ENCODE measurements around the gene LINC01488.

The LINC01488 gene

DNA sequence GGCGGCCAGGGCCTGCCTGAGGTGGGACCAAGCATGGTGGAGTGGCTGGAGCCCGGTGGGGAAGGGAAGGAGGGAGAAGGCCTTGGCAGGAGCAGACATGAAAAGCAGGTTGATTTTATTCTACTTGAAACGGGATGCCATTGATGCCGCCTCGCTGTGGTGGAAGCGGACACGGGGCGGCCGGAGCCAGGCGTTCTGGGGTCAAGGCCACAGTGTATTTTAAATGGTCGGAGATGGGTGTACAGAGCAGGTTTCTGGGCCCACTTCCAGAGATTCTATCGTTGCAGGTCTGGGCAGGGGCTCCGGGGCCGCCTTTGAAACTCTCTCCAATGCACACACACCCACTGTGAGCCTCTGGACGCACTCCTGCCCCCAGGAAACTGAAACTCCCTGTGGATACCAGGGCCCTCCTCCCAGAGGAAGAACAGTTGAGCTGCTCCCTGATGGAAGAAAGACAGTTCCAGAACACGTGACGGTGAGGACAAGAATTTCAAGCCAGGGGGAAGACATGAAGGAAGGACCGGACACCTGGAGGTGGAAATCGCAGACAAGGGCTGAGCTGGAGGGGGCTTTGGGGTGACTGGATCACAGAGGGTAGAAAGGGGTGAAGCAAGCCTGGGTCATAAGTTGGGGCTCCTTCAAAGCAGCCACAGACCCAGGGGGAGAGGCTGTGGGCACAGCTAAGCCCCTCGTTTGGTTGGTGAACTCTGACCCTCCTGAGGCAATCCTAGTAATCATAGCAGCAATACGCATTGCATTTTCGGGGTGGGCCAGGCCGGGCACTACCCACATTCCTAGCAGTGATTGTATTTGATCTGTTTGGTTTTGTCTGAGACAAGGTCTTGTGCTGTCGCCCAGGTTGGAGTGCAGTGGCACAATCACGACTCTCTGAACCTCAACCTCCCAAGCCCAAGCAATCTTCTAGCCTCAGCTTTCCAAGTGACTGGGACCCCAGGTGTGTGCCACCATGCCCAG, 12.3 kb upstream of the LINC01488 start:
- no peaks in the 10 kb centered on the region for H3K27me3 ChIP-seq (ENCODE audit: control insufficient read depth, insufficient read depth, low read length)
- no peaks in the 10 kb centered on the region for H3K36me3 ChIP-seq (ENCODE audit: control insufficient read depth, insufficient read depth, low read length)
- H3K27ac ChIP-seq, result no peak overlapping the region
- no peaks in the 10 kb centered on the region for H3K9me3 ChIP-seq (ENCODE audit: control insufficient read depth, low read length)
- H2AFZ ChIP-seq, result no peak overlapping the region
- H3K79me2 ChIP-seq, result no peaks in the 10 kb centered on the region
- no peak overlapping the region for H3K4me2 ChIP-seq (ENCODE audit: low read length)
- no peak overlapping the region for H3K4me3 ChIP-seq (ENCODE audit: low read depth, low read length)
- H3K4me1 ChIP-seq, result no peaks in the 10 kb centered on the region
- no peak overlapping the region for H3K9ac ChIP-seq
- TF ChIP-seq, protein P1, sequence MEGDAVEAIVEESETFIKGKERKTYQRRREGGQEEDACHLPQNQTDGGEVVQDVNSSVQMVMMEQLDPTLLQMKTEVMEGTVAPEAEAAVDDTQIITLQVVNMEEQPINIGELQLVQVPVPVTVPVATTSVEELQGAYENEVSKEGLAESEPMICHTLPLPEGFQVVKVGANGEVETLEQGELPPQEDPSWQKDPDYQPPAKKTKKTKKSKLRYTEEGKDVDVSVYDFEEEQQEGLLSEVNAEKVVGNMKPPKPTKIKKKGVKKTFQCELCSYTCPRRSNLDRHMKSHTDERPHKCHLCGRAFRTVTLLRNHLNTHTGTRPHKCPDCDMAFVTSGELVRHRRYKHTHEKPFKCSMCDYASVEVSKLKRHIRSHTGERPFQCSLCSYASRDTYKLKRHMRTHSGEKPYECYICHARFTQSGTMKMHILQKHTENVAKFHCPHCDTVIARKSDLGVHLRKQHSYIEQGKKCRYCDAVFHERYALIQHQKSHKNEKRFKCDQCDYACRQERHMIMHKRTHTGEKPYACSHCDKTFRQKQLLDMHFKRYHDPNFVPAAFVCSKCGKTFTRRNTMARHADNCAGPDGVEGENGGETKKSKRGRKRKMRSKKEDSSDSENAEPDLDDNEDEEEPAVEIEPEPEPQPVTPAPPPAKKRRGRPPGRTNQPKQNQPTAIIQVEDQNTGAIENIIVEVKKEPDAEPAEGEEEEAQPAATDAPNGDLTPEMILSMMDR (IDR thresholded peaks at IDR 0.05), result no peak

DNA sequence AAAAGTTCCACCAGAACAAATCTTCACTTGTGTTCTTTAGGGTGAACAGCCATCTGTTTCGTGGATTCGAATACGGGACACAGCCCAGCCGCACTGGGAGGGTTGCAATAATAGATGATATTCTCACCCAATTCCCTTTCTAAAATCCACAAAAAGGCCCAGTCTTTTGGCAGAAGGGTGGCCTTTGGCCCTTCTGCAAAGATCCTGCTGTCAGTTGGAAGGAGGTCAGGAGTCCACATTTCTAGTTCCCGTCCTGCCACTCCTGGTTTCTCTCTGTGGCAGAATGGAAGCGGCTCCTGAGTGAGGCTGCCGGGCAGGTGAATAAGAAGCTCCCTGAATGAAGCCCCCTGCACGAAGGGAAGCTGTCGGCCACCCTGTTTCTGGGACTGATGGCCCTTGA, 11.2 kb upstream of the LINC01488 start:
- no peaks in the 10 kb centered on the region for H3K27me3 ChIP-seq (ENCODE audit: control insufficient read depth, insufficient read depth, low read length)
- no peak overlapping the region for H3K4me2 ChIP-seq (ENCODE audit: low read length)
- no peaks in the 10 kb centered on the region for H3K9me3 ChIP-seq (ENCODE audit: control insufficient read depth, low read length)
- no peak overlapping the region for H2AFZ ChIP-seq
- H3K9ac ChIP-seq, result no peak overlapping the region
- no peaks in the 10 kb centered on the region for H3K36me3 ChIP-seq (ENCODE audit: control insufficient read depth, insufficient read depth, low read length)
- H3K4me1 ChIP-seq, result no peaks in the 10 kb centered on the region
- TF ChIP-seq, protein P1 (IDR thresholded peaks at IDR 0.05), result no peak
- no peak overlapping the region for H3K4me3 ChIP-seq (ENCODE audit: low read depth, low read length)
- H3K79me2 ChIP-seq, result no peaks in the 10 kb centered on the region
- no peak overlapping the region for H3K27ac ChIP-seq

DNA sequence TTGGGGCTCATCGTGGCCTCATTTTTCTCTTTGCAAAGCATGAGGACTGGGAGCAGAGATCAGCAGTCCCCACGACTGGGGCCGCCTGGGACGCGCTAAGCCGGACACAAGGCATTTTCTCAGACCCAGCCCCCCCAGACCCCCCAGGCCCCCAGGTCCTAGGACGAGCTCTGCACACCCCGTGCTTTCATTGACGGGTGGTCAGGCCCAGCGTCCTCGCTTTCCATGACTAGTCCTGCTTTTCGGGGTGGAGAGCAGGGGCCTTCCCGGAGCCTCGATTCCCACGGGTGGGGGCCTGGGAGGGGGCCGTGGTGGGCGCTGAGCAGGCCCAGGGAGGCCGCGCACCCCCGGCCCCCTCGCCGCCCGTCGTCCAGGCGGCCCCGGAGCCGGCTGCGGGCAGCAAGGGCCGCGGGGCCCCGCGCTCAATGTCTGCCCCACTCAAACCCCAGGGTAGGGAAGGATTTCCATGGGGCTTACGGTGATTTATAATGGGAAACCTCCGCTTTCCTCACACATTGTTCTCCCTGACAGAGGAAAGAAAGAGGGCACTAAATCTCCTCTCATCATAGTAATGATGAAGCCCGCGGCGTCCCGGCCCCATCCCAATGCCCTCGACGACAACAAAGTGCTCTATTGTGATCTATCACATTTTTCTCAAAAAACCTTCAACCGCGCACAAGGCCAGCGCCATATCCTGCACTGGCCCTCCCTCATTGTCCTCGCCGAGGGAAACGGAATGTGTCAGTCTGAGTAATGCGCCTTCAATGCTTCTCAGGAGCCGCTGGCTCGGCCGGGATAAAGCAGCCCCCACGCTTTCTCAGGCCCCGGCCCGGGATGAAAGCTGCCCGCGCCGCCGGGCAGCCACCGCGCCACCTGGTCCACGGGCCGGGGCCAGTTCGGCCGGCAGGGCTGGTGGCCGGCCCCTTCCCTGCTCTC, 10.4 kb upstream of the LINC01488 start:
- TF ChIP-seq, protein P1 (IDR thresholded peaks at IDR 0.05), result no peak

DNA sequence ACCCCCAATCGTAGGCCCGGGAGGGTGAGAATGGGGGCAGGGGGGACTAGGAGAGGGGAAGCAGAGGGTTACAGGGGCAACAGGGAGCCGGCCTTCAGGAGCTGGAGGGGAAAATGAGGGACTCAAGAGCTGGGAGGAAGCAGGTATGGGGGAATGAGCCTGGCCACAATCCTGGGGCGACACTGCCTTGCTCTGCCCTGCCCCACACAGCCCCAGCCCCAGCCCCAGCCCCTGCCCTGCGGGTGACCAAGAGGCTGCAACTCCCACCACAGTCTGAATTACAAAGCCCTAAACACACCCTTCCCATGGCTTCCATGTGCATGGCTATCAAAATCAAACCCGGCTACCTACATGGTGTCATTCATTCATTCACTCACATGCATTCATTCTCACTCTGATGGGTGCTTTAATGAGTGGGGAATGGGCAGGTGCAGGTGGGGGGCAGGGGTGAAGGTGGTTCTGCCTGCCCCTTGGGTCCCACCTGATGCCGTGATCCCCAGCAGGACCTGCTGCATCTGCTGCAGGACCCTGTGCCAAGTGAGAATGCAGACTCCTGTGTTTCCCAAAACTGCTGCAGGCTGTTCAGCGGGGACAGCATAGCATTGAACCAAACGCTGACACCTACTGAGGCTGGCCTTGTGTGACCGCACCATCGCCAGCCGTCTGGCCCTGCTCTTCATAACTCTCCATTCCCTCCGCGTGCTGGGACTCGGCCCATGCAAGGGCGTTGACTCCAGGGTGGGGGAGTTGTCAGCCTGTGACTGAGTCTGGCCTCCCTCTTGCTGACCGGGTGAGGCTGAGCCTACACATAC, 9.5 kb upstream of the LINC01488 start:
- TF ChIP-seq, protein P1 (IDR thresholded peaks at IDR 0.05), result no peak
- Histone ChIP-seq H3K4me1 (no peaks in the 10 kb centered on the region), H3K79me2 (no peaks in the 10 kb centered on the region), H3K9me3 (ENCODE audit: control insufficient read depth, low read length) (no peaks in the 10 kb centered on the region), H2AFZ (no peak overlapping the region), H3K27ac (no peak overlapping the region), H3K36me3 (ENCODE audit: control insufficient read depth, insufficient read depth, low read length) (no peaks in the 10 kb centered on the region), H3K27me3 (ENCODE audit: control insufficient read depth, insufficient read depth, low read length) (no peaks in the 10 kb centered on the region), H3K9ac (no peak overlapping the region), H3K4me2 (ENCODE audit: low read length) (no peak overlapping the region), H3K4me3 (ENCODE audit: low read depth, low read length) (no peak overlapping the region)

More for the DNA sequence above, 10.4 kb upstream of the LINC01488 start:
- Histone ChIP-seq H3K4me2 (ENCODE audit: low read length) (no peak overlapping the region), H3K27ac (no peak overlapping the region), H3K9ac (no peak overlapping the region), H2AFZ (no peak overlapping the region), H3K36me3 (ENCODE audit: control insufficient read depth, insufficient read depth, low read length) (no peaks in the 10 kb centered on the region), H3K4me3 (ENCODE audit: low read depth, low read length) (no peak overlapping the region), H3K9me3 (ENCODE audit: control insufficient read depth, low read length) (no peaks in the 10 kb centered on the region), H3K4me1 (no peaks in the 10 kb centered on the region), H3K79me2 (no peaks in the 10 kb centered on the region), H3K27me3 (ENCODE audit: control insufficient read depth, insufficient read depth, low read length) (no peaks in the 10 kb centered on the region)

Measured in parathyroid adenoma (tissue), 2 donors.